Calu3 (cell line): Measurements from ENCODE around the gene SPOCK1. TPM values are rescaled to one million over a fixed set of nuclear protein-coding genes. Genes with fewer than 3 reads are reported as not detected.

ENCODE experiments used
- BruUV-seq: library from RNA; stranded (reverse); fragments of 400-500 nt; replicated peaks from 2 replicates; lab custom pipeline; 2021; lab: Mats Ljungman, UMichigan
- CTCF ChIA-PET: fragments of 300-600 bp; sonication (Branson Sonifier 250); formaldehyde crosslinking; loops from one replicate; lab custom pipeline; 2022; ENCODE audit warnings: antibody characterized with exemption; lab: Charles Lee
- DNase-seq: peaks from one replicate; pipeline ENCODE4 v3.0.0; 2022
- H3K27ac Mint-ChIP-seq: one replicate; pipeline ENCODE4 v1.8.0; 2022; ENCODE audit warnings: mixed read lengths; ENCODE audit not compliant: unreplicated experiment
- H3K27me3 Mint-ChIP-seq: one replicate; pipeline ENCODE4 v1.8.0; 2022; ENCODE audit warnings: mixed read lengths; ENCODE audit not compliant: unreplicated experiment
- H3K36me3 Mint-ChIP-seq: one replicate; pipeline ENCODE4 v1.8.0; 2022; ENCODE audit warnings: mild to moderate bottlenecking, moderate library complexity, mixed read lengths; ENCODE audit not compliant: insufficient read depth, unreplicated experiment
- H3K4me1 Mint-ChIP-seq: one replicate; pipeline ENCODE4 v1.8.0; 2022; ENCODE audit warnings: mild to moderate bottlenecking, low read depth, mixed read lengths; ENCODE audit not compliant: unreplicated experiment
- H3K4me3 Mint-ChIP-seq: one replicate; pipeline ENCODE4 v1.8.0; 2022; ENCODE audit warnings: mild to moderate bottlenecking, low read depth, moderate library complexity, mixed read lengths; ENCODE audit not compliant: unreplicated experiment
- H3K9me3 Mint-ChIP-seq: one replicate; pipeline ENCODE4 v1.8.0; 2022; ENCODE audit warnings: low read depth, mixed read lengths; ENCODE audit not compliant: unreplicated experiment
- intact Hi-C: fragments of 100-400 bp; cut with micrococcal nuclease; formaldehyde crosslinking; loops from one replicate; pipeline ENCODE4 v1.10.0; 2022; ENCODE audit not compliant: unreplicated experiment
- total RNA-seq: library from RNA; stranded (reverse); gene quantifications from 2 replicates; pipeline ENCODE4 v1.2.3, GENCODE V29; 2022
- TF ChIP-seq, protein P1 (sequence below): fragments of 200-600 bp; IDR thresholded peaks from one replicate; pipeline ENCODE4 v1.8.0; 2022; ENCODE audit warnings: antibody characterized with exemption; ENCODE audit not compliant: unreplicated experiment

The SPOCK1 gene
- total RNA-seq, 1 experiment from 2014 or later, result 3.2 TPM

DNA sequence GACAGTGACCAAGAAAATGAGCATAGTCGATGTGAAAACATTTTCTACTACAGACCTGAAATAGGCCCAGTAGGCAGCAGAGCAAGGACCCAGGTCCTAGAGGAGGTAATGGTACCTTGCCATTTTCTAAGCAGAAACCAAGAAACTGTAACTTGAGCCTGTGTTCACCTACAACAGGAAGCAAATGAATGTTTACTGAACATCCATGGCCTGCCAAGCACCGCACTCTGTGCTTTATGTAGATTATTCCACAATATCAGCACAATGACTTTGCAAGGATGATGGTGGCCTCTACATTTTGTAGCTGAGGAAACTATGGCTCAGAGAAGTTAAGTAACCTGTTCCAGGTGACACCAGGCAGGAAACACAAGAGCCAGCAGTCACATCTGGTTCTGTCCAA, 215.3 kb downstream of the SPOCK1 start:
- no peaks in the 10 kb centered on the region for H3K4me1 Mint-ChIP-seq
- no peak overlapping the region for H3K4me3 Mint-ChIP-seq
- TF ChIP-seq, protein P1, sequence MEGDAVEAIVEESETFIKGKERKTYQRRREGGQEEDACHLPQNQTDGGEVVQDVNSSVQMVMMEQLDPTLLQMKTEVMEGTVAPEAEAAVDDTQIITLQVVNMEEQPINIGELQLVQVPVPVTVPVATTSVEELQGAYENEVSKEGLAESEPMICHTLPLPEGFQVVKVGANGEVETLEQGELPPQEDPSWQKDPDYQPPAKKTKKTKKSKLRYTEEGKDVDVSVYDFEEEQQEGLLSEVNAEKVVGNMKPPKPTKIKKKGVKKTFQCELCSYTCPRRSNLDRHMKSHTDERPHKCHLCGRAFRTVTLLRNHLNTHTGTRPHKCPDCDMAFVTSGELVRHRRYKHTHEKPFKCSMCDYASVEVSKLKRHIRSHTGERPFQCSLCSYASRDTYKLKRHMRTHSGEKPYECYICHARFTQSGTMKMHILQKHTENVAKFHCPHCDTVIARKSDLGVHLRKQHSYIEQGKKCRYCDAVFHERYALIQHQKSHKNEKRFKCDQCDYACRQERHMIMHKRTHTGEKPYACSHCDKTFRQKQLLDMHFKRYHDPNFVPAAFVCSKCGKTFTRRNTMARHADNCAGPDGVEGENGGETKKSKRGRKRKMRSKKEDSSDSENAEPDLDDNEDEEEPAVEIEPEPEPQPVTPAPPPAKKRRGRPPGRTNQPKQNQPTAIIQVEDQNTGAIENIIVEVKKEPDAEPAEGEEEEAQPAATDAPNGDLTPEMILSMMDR, result no peak
- H3K36me3 Mint-ChIP-seq, result no peaks in the 10 kb centered on the region
- CTCF ChIA-PET, result interaction anchor here (0.7 kb wide), 1 partner anchor 12 kb away, joined by 4 read pairs; no protein-coding TSS in a partner anchor
- no peak for DNase-seq
- H3K27ac Mint-ChIP-seq, result no peak overlapping the region
- no peaks in the 10 kb centered on the region for H3K9me3 Mint-ChIP-seq
- intact Hi-C loops, result no loop called here
- H3K27me3 Mint-ChIP-seq, result peaks cover 43% of the 10 kb centered on the region
- no TSS peak for BruUV-seq

DNA sequence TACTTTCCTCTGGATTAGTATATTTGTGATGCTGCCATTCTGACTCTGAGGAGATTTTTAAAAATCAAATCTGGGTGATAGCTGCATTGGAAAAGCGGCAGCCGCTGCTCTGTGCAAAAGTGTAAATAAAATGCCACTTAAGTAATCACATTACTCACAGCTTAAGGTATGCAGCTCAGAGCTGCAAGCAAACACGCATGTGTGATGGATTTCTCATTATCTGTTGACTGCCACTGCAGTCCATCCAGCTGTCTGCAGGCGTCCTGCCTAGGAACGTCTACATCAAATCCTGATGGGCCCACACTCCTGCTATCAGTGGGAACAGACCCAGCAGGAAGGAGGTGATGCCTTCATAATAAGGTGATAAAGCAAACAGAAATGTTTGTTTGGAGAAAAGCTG, 216.9 kb downstream of the SPOCK1 start:
- Mint-ChIP-seq H3K36me3 (no peaks in the 10 kb centered on the region), H3K9me3 (no peaks in the 10 kb centered on the region), H3K27me3 (peaks cover 27% of the 10 kb centered on the region), H3K4me1 (no peaks in the 10 kb centered on the region), H3K27ac (no peak overlapping the region), H3K4me3 (no peak overlapping the region)
- DNase-seq, result no peak
- CTCF ChIA-PET, result interaction anchor here (1.2 kb wide), 1 partner anchor 38 kb away, joined by 3 read pairs; no protein-coding TSS in a partner anchor
- TF ChIP-seq, protein P1, result no peak
- intact Hi-C loops, result no loop called here
- BruUV-seq, result no TSS peak

DNA sequence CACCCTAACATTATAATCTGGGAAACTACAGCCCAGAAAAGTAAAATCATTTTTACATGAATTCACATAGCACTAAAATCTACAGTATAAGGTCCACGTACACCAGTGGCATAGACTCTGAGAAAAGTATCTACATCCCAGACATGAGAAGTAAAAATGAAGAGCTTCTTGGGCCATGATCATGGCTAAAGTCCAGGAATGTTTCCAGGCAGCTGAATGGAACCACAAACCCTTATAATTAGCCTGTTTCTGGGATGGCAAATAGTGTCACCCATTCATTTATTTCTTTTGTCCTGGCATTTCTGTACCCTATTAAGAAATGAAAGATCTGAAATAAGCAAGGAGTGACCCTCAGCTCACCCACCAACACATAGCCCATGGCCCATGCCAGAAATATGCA, 217.9 kb downstream of the SPOCK1 start:
- Mint-ChIP-seq H3K27me3 (peaks cover 23% of the 10 kb centered on the region), H3K4me3 (no peak overlapping the region), H3K4me1 (no peaks in the 10 kb centered on the region), H3K27ac (no peak overlapping the region), H3K36me3 (no peaks in the 10 kb centered on the region), H3K9me3 (no peaks in the 10 kb centered on the region)
- DNase-seq, result no peak
- intact Hi-C loops, result no loop called here
- BruUV-seq, result no TSS peak
- TF ChIP-seq, protein P1, result no peak
- CTCF ChIA-PET, result interaction anchor here (1.2 kb wide), 1 partner anchor 39 kb away, joined by 3 read pairs; no protein-coding TSS in a partner anchor

DNA sequence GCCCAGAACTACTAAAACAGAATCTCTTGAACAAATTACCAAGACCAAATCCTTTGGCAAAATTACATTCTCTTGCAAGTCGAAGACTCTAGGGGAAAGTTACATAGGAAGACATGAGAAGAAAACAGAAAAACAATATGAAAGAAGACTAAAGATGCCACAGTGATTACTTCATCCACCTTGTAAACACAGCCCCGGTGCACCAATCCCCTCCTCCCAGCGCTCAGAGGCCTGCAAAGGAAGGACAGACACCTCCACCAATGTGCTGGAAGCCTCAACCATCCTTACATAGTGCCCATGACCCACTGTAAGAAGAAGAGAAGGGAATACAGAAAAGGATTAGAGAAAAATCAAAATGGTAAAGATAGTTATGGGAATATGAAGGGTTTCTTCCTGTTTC, 218.5 kb downstream of the SPOCK1 start:
- DNase-seq, result no peak
- Mint-ChIP-seq H3K27ac (no peak overlapping the region), H3K27me3 (peaks cover 24% of the 10 kb centered on the region), H3K4me1 (no peaks in the 10 kb centered on the region), H3K36me3 (no peaks in the 10 kb centered on the region), H3K9me3 (no peaks in the 10 kb centered on the region), H3K4me3 (no peak overlapping the region)
- CTCF ChIA-PET, result no interaction called here
- TF ChIP-seq, protein P1, result no peak
- intact Hi-C loops, result no loop called here
- no TSS peak for BruUV-seq
